ENCODE results near the gene ZG16. TPM values are rescaled to one million over a fixed set of nuclear protein-coding genes. Genes with fewer than 3 reads are reported as not detected.

Gene ZG16
- total RNA-seq, 1 donor from 2014 or later = not detected

- no peaks in the 10 kb centered on the region for H3K9me3 Mint-ChIP-seq (ENCODE audit: unreplicated experiment)
- peak overlapping the region; percentile 99 for H3K4me3 Mint-ChIP-seq (ENCODE audit: unreplicated experiment)
These were observed 27.4 kb downstream of the ZG16 start for GRCh38 chr16:29805232-29806098.

GRCh38 chr16:29806099-29806579 lies 28.1 kb downstream of the ZG16 start, which contains the start of gene MAZ:
Gene MAZ, plus strand, starts transcription at chr16:29806529. Its CDS starts 173 bp downstream, at chr16:29806702.
- Mint-ChIP-seq H3K4me1 (ENCODE audit: unreplicated experiment) (peaks cover 35% of the 10 kb centered on the region), H3K9me3 (ENCODE audit: unreplicated experiment) (no peaks in the 10 kb centered on the region), H3K36me3 (ENCODE audit: low read depth, unreplicated experiment) (peaks cover 14% of the 10 kb centered on the region), H3K4me3 (ENCODE audit: unreplicated experiment) (peak within 1 kb of the TSS; percentile 99), H3K27ac (ENCODE audit: unreplicated experiment) (no peak within 1 kb of the TSS), H3K27me3 (ENCODE audit: unreplicated experiment) (peaks cover 25% of the 10 kb centered on the region)
- no peak for DNase-seq (ENCODE audit: low spot score)
- no peak for TF ChIP-seq CTCF (IDR thresholded peaks at IDR 0.05; ENCODE audit: unreplicated experiment)

More at GRCh38 chr16:29805232-29806098, 27.4 kb downstream of the ZG16 start:
- DNase-seq (ENCODE audit: low spot score) = peak; percentile 98
- peaks cover 29% of the 10 kb centered on the region for H3K4me1 Mint-ChIP-seq (ENCODE audit: unreplicated experiment)
- peak overlapping the region; percentile 99 for H3K27ac Mint-ChIP-seq (ENCODE audit: unreplicated experiment)
- H3K36me3 Mint-ChIP-seq (ENCODE audit: low read depth, unreplicated experiment) = peaks cover 14% of the 10 kb centered on the region
- H3K27me3 Mint-ChIP-seq (ENCODE audit: unreplicated experiment) = peaks cover 22% of the 10 kb centered on the region
- no peak for TF ChIP-seq CTCF (IDR thresholded peaks at IDR 0.05; ENCODE audit: unreplicated experiment)

GRCh38 chr16:29806641-29807425 lies 28.8 kb downstream of the ZG16 start:
- peak; percentile 52 for DNase-seq (ENCODE audit: low spot score)
- Mint-ChIP-seq H3K4me1 (ENCODE audit: unreplicated experiment) (peaks cover 33% of the 10 kb centered on the region), H3K36me3 (ENCODE audit: low read depth, unreplicated experiment) (peaks cover 14% of the 10 kb centered on the region), H3K9me3 (ENCODE audit: unreplicated experiment) (no peaks in the 10 kb centered on the region), H3K4me3 (ENCODE audit: unreplicated experiment) (peak overlapping the region; percentile 97), H3K27me3 (ENCODE audit: unreplicated experiment) (peaks cover 25% of the 10 kb centered on the region), H3K27ac (ENCODE audit: unreplicated experiment) (no peak overlapping the region)
- TF ChIP-seq CTCF (IDR thresholded peaks at IDR 0.05; ENCODE audit: unreplicated experiment) = no peak

GRCh38 chr16:29807426-29808218 lies 29.6 kb downstream of the ZG16 start:
- peaks cover 34% of the 10 kb centered on the region for H3K4me1 Mint-ChIP-seq (ENCODE audit: unreplicated experiment)

More at GRCh38 chr16:29807426-29808218, 29.6 kb downstream of the ZG16 start:
- peak overlapping the region; percentile 97 for H3K4me3 Mint-ChIP-seq (ENCODE audit: unreplicated experiment)
- peaks cover 29% of the 10 kb centered on the region for H3K27me3 Mint-ChIP-seq (ENCODE audit: unreplicated experiment)
- peak overlapping the region; percentile 86 for H3K27ac Mint-ChIP-seq (ENCODE audit: unreplicated experiment)
- peak; percentile 79 for DNase-seq (ENCODE audit: low spot score)
- H3K36me3 Mint-ChIP-seq (ENCODE audit: low read depth, unreplicated experiment) = peaks cover 14% of the 10 kb centered on the region
- peak; percentile 30 for TF ChIP-seq CTCF (IDR thresholded peaks at IDR 0.05; ENCODE audit: unreplicated experiment)
- no peaks in the 10 kb centered on the region for H3K9me3 Mint-ChIP-seq (ENCODE audit: unreplicated experiment)

Data from endothelial cell (in vitro differentiated cells).